NB4 (cell line): ENCODE results near the gene TNFAIP8L3.

Experiments used
- DNase-seq: peaks from one replicate; pipeline ENCODE4 v3.0.0; 2010; ENCODE audit warnings: low read depth
- H3K4me3 ChIP-seq: one replicate; pipeline ENCODE4 v1.5.1; 2011; ENCODE audit warnings: mild to moderate bottlenecking, low read depth, low read length, moderate library complexity
- MYC ChIP-seq: IDR thresholded peaks from 2 replicates; pipeline ENCODE4 v1.6.1; 2011; ENCODE audit warnings: low read depth, low read length
- POLR2A ChIP-seq: IDR thresholded peaks from 2 replicates; pipeline ENCODE4 v1.6.1; 2011; ENCODE audit warnings: mild to moderate bottlenecking; ENCODE audit not compliant: insufficient read length; ENCODE audit errors: extremely low read depth
- TF ChIP-seq, protein P1 (sequence below): IDR thresholded peaks from one replicate; pipeline ENCODE4 v1.5.1; 2012; ENCODE audit warnings: low read depth, low read length
- TF ChIP-seq, protein P2 (sequence below): IDR thresholded peaks from 2 replicates; pipeline ENCODE4 v1.6.1; 2011; ENCODE audit warnings: low read depth, low read length

The TNFAIP8L3 gene

DNA sequence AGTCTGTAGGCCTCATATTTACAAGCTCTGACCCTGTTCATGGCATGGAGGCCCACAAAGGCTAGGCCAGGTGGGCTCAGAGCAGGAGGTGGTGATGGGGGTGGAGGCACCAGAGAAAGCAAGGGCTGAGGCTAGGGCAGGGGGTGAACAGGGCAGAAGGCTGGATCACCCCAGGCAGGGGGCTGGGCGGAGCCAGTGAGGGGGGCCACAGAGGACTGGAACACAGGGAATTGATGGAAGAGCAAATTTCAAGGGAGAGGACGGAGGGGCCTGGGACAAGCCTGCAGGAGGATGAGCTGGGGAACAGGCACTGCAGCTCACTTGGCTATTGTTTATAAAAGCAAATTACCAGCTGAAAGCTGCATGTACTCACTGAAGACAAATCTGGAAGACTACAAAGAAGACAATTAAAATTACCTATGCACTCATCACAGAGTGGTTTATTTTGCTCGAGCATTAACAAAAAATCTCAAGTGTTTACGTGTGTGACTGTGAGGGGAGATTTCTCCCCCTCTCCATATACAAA, 11.0 kb downstream of the TNFAIP8L3 start:
- no peak overlapping the region for H3K4me3 ChIP-seq
- TF ChIP-seq, protein P1, sequence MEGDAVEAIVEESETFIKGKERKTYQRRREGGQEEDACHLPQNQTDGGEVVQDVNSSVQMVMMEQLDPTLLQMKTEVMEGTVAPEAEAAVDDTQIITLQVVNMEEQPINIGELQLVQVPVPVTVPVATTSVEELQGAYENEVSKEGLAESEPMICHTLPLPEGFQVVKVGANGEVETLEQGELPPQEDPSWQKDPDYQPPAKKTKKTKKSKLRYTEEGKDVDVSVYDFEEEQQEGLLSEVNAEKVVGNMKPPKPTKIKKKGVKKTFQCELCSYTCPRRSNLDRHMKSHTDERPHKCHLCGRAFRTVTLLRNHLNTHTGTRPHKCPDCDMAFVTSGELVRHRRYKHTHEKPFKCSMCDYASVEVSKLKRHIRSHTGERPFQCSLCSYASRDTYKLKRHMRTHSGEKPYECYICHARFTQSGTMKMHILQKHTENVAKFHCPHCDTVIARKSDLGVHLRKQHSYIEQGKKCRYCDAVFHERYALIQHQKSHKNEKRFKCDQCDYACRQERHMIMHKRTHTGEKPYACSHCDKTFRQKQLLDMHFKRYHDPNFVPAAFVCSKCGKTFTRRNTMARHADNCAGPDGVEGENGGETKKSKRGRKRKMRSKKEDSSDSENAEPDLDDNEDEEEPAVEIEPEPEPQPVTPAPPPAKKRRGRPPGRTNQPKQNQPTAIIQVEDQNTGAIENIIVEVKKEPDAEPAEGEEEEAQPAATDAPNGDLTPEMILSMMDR: no peak
- TF ChIP-seq MYC: no peak
- TF ChIP-seq, protein P2, sequence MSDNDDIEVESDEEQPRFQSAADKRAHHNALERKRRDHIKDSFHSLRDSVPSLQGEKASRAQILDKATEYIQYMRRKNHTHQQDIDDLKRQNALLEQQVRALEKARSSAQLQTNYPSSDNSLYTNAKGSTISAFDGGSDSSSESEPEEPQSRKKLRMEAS: no peak
- no peak for TF ChIP-seq POLR2A
- no peak for DNase-seq

DNA sequence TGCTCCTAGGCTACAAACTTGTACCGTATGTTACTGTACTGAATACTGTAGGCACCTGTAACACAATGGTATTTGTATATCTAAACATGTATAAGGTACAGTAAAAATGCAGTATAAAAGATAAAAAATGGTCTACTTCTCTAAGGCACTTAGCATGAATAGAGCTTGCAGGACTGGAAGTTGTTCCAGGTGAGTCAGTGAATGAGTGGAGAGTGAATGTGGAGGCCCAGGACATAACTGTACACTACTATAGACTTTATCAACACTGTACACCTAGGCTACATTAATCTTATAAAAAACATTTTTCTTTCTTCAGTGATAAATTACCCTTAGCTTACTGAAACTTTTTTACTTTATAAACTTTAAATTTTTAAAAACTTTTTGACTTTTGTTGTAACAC, 12.5 kb downstream of the TNFAIP8L3 start:
- no peak overlapping the region for H3K4me3 ChIP-seq

DNA sequence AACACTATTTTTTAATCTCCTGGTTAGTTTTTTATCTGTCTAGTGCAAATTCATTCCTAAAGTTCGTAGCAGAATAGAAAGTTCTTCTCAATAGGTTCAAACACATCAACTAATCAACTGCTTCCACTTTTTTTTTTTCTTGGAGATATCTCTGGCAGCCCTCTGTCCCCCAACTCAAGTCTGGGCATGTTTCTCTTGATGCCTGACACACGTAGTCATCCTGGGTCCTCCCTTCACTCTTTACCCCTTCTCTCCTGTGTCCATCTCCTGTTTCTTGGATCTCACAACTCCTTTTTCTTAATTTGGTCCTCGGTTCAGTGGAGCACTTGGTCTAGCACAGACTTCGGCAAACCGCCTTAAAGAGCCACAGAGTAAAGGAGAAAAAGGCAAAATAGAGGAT, 14.4 kb downstream of the TNFAIP8L3 start:
- no peak overlapping the region for H3K4me3 ChIP-seq
- no peak for TF ChIP-seq MYC
- TF ChIP-seq, protein P2: no peak
- TF ChIP-seq, protein P1: no peak
- TF ChIP-seq POLR2A: no peak
- no peak for DNase-seq

More for the DNA sequence above, 12.5 kb downstream of the TNFAIP8L3 start:
- TF ChIP-seq, protein P2: no peak
- TF ChIP-seq MYC (no peak), POLR2A (no peak)
- TF ChIP-seq, protein P1: no peak
- DNase-seq: no peak

DNA sequence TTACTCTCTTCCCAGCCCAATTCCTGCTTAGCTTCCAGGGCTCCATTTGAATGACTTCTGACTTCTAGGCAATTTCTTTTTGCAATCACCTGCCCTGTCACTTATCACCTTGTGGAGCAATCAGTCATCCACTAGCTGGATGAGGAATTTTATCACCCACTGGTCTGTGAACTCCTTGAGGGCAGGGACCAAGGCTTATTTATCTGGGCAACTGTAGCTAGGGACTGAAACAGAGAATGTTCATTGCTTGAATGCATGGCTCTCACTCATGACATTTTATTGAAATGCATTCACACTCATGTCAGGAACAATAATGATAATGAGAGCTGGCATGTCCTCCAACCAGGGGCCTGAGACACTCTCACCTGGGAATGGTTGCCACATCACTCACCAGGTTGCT, 15.5 kb downstream of the TNFAIP8L3 start:
- TF ChIP-seq MYC (no peak), POLR2A (no peak)
- TF ChIP-seq, protein P2: no peak
- TF ChIP-seq, protein P1: no peak
- H3K4me3 ChIP-seq: no peak overlapping the region
- DNase-seq: no peak

DNA sequence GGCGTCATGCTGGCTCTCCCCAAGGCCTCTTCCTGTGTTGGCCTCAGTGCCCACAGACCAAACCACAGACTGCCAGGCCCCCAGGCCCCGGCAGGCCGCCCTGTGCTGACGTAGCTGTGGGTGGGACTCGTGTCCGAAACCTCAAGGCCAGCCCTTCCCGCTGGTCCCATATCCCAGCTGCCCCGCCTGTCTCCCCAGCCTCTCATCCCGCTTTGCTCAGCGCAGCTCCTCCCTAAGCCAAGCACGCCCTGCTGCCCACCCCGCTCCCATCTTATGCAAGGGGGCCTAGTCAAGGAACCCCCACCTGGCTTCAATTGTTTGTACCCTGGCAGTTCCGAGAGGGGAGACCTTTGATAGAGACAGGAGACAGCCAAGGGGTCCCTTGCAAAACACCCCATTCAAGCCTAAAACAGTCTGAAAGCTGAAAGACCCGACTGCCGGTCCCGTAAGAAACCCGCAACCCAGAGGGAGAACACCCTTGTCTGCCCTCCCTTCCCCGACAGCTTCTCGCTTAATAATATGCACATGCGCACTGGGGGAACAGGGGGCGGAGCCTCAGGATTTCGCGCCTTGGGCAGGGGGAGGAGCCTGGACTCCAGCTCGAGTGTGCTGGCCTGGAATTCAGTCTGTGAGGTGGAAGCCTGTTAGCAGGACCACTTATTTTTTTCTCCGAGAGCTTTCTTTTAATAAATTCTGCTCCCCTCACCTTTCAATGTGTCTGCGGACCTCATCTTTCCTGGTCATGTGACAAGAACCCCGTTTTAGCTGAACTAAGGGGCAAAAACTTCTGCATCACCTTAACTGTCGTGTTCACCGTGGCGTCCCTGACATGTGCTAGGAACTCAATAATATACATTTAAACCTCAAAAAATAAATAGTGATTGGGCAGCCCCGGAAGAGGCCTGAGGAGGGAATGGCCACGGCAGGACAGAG, 17.2 kb downstream of the TNFAIP8L3 start:
- TF ChIP-seq, protein P2: peak; percentile 87
- TF ChIP-seq, protein P1: no peak
- TF ChIP-seq POLR2A (peak; percentile 85), MYC (peak; percentile 88)
- peak; percentile 98 for DNase-seq
- H3K4me3 ChIP-seq: peak overlapping the region; percentile 62
